HCT116 (cell line): ENCODE data around the gene GCK. TPM values are rescaled to one million over a fixed set of nuclear protein-coding genes. Genes with fewer than 3 reads are reported as not detected.

Source experiments
- ATAC-seq: fragments of 200-7000 bp; cut with Tn5 transposase; 2 replicates; pipeline ENCODE4 v1.9.1; 2020; ENCODE audit warnings: mild to moderate bottlenecking, moderate library complexity
- BruUV-seq: library from RNA; stranded (reverse); fragments of 400-500 nt; replicated peaks from 2 replicates; lab custom pipeline; 2021; lab: Mats Ljungman, UMichigan
- CTCF ChIA-PET: fragments of 300-600 bp; sonication (Branson Sonifier 250); formaldehyde crosslinking; loops from one replicate; lab custom pipeline; 2021; ENCODE audit warnings: antibody characterized with exemption; lab: Charles Lee
- POLR2A ChIA-PET: fragments of 300-600, 350-600 bp; sonication (Branson Sonifier 250); formaldehyde crosslinking; loops from one replicate; lab custom pipeline; 2021; ENCODE audit warnings: antibody characterized with exemption; lab: Charles Lee
- RAD21 ChIA-PET, 2 experiments: fragments of 300-600 bp; sonication (Branson Sonifier 250); formaldehyde crosslinking; loops; one replicate each; lab custom pipeline; 2023; ENCODE audit warnings: low total read pairs in 2 of 2; ENCODE audit not compliant: uncharacterized antibody in 2 of 2, unreplicated experiment in 2 of 2, low non-redundant PET in 1 of 2; lab: Charles Lee
- DNase-seq: peaks from one replicate; pipeline ENCODE4 v3.0.0-alpha.2; 2010; ENCODE audit warnings: low read depth, low spot score
- H2AFZ ChIP-seq: fragments of 200-600 bp; shearing (Covaris generic), sonication (generic); 2 replicates; pipeline ENCODE4 v1.6.1; 2017; ENCODE audit warnings: low read depth, mixed run types, mixed read lengths, antibody characterized with exemption, low read length; ENCODE audit not compliant: poor library complexity, severe bottlenecking
- H3K27ac ChIP-seq: 2 replicates; pipeline ENCODE4 v1.5.1; 2012; ENCODE audit warnings: low read depth, low read length
- H3K27me3 ChIP-seq: fragments of 200-600 bp; sonication (generic); 2 replicates; pipeline ENCODE4 v1.6.1; 2016; ENCODE audit warnings: mixed run types, low read length, mixed read lengths; ENCODE audit not compliant: insufficient read depth
- H3K36me3 ChIP-seq, 2 experiments: fragments of 200-500 bp in 1 of 2; fragments of 200-600 bp in 1 of 2; sonication (Bioruptor generic) in 1 of 2; sonication (generic) in 1 of 2; 2 replicates each; pipeline versions ENCODE4 v1.5.1 to v1.6.1; 2014 to 2016; ENCODE audit warnings: low read length in 2 of 2, inconsistent platforms in 1 of 2, mixed read lengths in 1 of 2, mixed run types in 1 of 2; ENCODE audit not compliant: insufficient read depth in 2 of 2, control insufficient read depth in 1 of 2
- H3K4me1 ChIP-seq, 2 experiments: fragments of 200-600 bp in 1 of 2; sonication (generic) in 1 of 2; 2 replicates each; pipeline versions ENCODE4 v1.5.1 to v1.6.1; 2012 to 2017; ENCODE audit warnings: low read length in 2 of 2, inconsistent platforms in 1 of 2, mild to moderate bottlenecking in 1 of 2, mixed read lengths in 1 of 2, mixed run types in 1 of 2, moderate library complexity in 1 of 2; ENCODE audit not compliant: insufficient read depth in 2 of 2, control insufficient read depth in 1 of 2
- H3K4me2 ChIP-seq: fragments of 200-600 bp; sonication (generic); 2 replicates; pipeline ENCODE4 v1.6.1; 2017; ENCODE audit warnings: mixed run types, low read length, mixed read lengths
- H3K4me3 ChIP-seq, 2 experiments: fragments of 200-600 bp in 1 of 2; sonication (generic) in 1 of 2; replicated peaks in 1 of 2; 2 replicates each; pipeline ENCODE4 v1.5.1; 2011 to 2016; ENCODE audit warnings: low read length in 2 of 2, control low read depth in 1 of 2, low read depth in 1 of 2, mild to moderate bottlenecking in 1 of 2, mixed read lengths in 1 of 2, mixed run types in 1 of 2
- H3K79me2 ChIP-seq: fragments of 200-600 bp; sonication (generic); 2 replicates; pipeline ENCODE4 v1.6.1; 2017; ENCODE audit warnings: mild to moderate bottlenecking, mixed run types, low read length, moderate library complexity, mixed read lengths; ENCODE audit not compliant: insufficient read depth
- H3K9ac ChIP-seq: fragments of 200-600 bp; sonication (generic); 2 replicates; pipeline ENCODE4 v1.6.1; 2016; ENCODE audit warnings: low read length, mixed read lengths
- H3K9me2 ChIP-seq: fragments of 200-600 bp; sonication (generic), shearing (Covaris generic); 2 replicates; pipeline ENCODE4 v1.6.1; 2017; ENCODE audit warnings: mixed run types, mild to moderate bottlenecking, moderate library complexity; ENCODE audit not compliant: insufficient read depth
- H3K9me3 ChIP-seq, 2 experiments: fragments of 200-500 bp in 1 of 2; fragments of 200-600 bp in 1 of 2; sonication (Bioruptor generic) in 1 of 2; sonication (generic) in 1 of 2; 2 replicates each; pipeline ENCODE4 v1.6.1; 2014 to 2017; ENCODE audit warnings: low read length in 2 of 2, mixed read lengths in 2 of 2, inconsistent platforms in 1 of 2, low read depth in 1 of 2, mild to moderate bottlenecking in 1 of 2, mixed run types in 1 of 2, moderate library complexity in 1 of 2; ENCODE audit not compliant: control insufficient read depth in 1 of 2, insufficient read depth in 1 of 2
- H4K20me1 ChIP-seq: fragments of 200-600 bp; sonication (generic), shearing (Covaris generic); 2 replicates; pipeline ENCODE4 v1.6.1; 2017; ENCODE audit warnings: mixed run types, mild to moderate bottlenecking, moderate library complexity; ENCODE audit not compliant: insufficient read depth
- ATF3 ChIP-seq: IDR thresholded peaks from 2 replicates; pipeline ENCODE4 v1.6.1; 2012
- CBX3 ChIP-seq: IDR thresholded peaks from 2 replicates; pipeline ENCODE4 v1.6.1; 2012; ENCODE audit warnings: low read depth
- CEBPB ChIP-seq: IDR thresholded peaks from 2 replicates; pipeline ENCODE4 v1.6.1; 2012; ENCODE audit warnings: low read depth
- ELF1 ChIP-seq: IDR thresholded peaks from 2 replicates; pipeline ENCODE4 v1.6.1; 2012; ENCODE audit warnings: low read depth, borderline replicate concordance
- EZH2phosphoT487 ChIP-seq: fragments of 200-600 bp; IDR thresholded peaks from 2 replicates; pipeline ENCODE4 v1.6.1; 2018; ENCODE audit warnings: antibody characterized with exemption, borderline replicate concordance
- FOSL1 ChIP-seq: IDR thresholded peaks from 2 replicates; pipeline ENCODE4 v1.6.1; 2012; ENCODE audit warnings: low read depth
- JUND ChIP-seq: IDR thresholded peaks from 2 replicates; pipeline ENCODE4 v1.6.1; 2012
- RAD21 ChIP-seq: IDR thresholded peaks from 2 replicates; pipeline ENCODE4 v1.6.1; 2012; ENCODE audit warnings: low read depth, mild to moderate bottlenecking
- SIN3A ChIP-seq: IDR thresholded peaks from 2 replicates; pipeline ENCODE4 v1.6.1; 2012; ENCODE audit warnings: low read depth
- SRF ChIP-seq: IDR thresholded peaks from 2 replicates; pipeline ENCODE4 v1.6.1; 2012; ENCODE audit warnings: low read depth
- TCF7L2 ChIP-seq: IDR thresholded peaks from 2 replicates; pipeline ENCODE4 v1.7.0; 2011; ENCODE audit warnings: borderline replicate concordance, inconsistent platforms; ENCODE audit not compliant: insufficient read depth, insufficient read length; ENCODE audit errors: extremely low read depth
- YY1 ChIP-seq: IDR thresholded peaks from 2 replicates; pipeline ENCODE4 v1.6.1; 2011; ENCODE audit warnings: low read length, low read depth, moderate library complexity, mild to moderate bottlenecking; ENCODE audit not compliant: insufficient replicate concordance; ENCODE audit errors: extremely low read depth
- ZNF274 ChIP-seq: fragments of 200-500 bp; sonication (Bioruptor generic); IDR thresholded peaks from 2 replicates; pipeline ENCODE4 v1.6.1; 2014; ENCODE audit warnings: mild to moderate bottlenecking, low read depth, low read length, inconsistent platforms
- intact Hi-C: fragments of 100-400 bp; cut with micrococcal nuclease; formaldehyde crosslinking; loops from 2 replicates; pipeline ENCODE4 v1.10.0; 2022
- total RNA-seq: library from RNA; stranded (reverse); gene quantifications from one replicate; pipeline ENCODE4 v1.2.1, GENCODE V29; 2021; ENCODE audit not compliant: unreplicated experiment
- TF ChIP-seq, protein P1 (sequence below): IDR thresholded peaks from 2 replicates; pipeline ENCODE4 v1.6.1; 2012
- TF ChIP-seq, protein P2 (sequence below): IDR thresholded peaks from 2 replicates; pipeline ENCODE4 v1.6.1; 2011; ENCODE audit warnings: mild to moderate bottlenecking, low read length, moderate library complexity; ENCODE audit not compliant: insufficient replicate concordance; ENCODE audit errors: extremely low read depth
- TF ChIP-seq, protein P3 (sequence below), 3 experiments: fragments of 200-600 bp in 1 of 3; sonication (generic) in 1 of 3; IDR thresholded peaks in 2 of 3; conservative IDR thresholded peaks in 1 of 3; 2 replicates each; pipeline ENCODE4 v1.5.1; 2012 to 2017; ENCODE audit warnings: low read depth in 2 of 3, low read length in 2 of 3, antibody characterized with exemption in 1 of 3, borderline replicate concordance in 1 of 3, control low read depth in 1 of 3, mild to moderate bottlenecking in 1 of 3, mixed read lengths in 1 of 3, mixed run types in 1 of 3, moderate library complexity in 1 of 3; ENCODE audit not compliant: insufficient read depth in 1 of 3

GCK gene
- total RNA-seq, 1 experiment from 2014 or later: 0.34 TPM

- no peak overlapping the region for H3K4me3 ChIP-seq
- no TSS peak for BruUV-seq
- CTCF ChIA-PET: no interaction called here
- RAD21 ChIA-PET: no interaction called here
- no peak for TF ChIP-seq CBX3
- TF ChIP-seq RAD21: no peak
- TF ChIP-seq ATF3: no peak
- no peak for TF ChIP-seq YY1
- TF ChIP-seq SIN3A: no peak
- no peak for TF ChIP-seq FOSL1
- TF ChIP-seq CEBPB: no peak
- no peak for TF ChIP-seq ELF1
- TF ChIP-seq, protein P1, sequence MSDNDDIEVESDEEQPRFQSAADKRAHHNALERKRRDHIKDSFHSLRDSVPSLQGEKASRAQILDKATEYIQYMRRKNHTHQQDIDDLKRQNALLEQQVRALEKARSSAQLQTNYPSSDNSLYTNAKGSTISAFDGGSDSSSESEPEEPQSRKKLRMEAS: no peak
- TF ChIP-seq, protein P2, sequence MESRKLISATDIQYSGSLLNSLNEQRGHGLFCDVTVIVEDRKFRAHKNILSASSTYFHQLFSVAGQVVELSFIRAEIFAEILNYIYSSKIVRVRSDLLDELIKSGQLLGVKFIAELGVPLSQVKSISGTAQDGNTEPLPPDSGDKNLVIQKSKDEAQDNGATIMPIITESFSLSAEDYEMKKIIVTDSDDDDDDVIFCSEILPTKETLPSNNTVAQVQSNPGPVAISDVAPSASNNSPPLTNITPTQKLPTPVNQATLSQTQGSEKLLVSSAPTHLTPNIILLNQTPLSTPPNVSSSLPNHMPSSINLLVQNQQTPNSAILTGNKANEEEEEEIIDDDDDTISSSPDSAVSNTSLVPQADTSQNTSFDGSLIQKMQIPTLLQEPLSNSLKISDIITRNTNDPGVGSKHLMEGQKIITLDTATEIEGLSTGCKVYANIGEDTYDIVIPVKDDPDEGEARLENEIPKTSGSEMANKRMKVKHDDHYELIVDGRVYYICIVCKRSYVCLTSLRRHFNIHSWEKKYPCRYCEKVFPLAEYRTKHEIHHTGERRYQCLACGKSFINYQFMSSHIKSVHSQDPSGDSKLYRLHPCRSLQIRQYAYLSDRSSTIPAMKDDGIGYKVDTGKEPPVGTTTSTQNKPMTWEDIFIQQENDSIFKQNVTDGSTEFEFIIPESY: no peak
- TF ChIP-seq, protein P3, sequence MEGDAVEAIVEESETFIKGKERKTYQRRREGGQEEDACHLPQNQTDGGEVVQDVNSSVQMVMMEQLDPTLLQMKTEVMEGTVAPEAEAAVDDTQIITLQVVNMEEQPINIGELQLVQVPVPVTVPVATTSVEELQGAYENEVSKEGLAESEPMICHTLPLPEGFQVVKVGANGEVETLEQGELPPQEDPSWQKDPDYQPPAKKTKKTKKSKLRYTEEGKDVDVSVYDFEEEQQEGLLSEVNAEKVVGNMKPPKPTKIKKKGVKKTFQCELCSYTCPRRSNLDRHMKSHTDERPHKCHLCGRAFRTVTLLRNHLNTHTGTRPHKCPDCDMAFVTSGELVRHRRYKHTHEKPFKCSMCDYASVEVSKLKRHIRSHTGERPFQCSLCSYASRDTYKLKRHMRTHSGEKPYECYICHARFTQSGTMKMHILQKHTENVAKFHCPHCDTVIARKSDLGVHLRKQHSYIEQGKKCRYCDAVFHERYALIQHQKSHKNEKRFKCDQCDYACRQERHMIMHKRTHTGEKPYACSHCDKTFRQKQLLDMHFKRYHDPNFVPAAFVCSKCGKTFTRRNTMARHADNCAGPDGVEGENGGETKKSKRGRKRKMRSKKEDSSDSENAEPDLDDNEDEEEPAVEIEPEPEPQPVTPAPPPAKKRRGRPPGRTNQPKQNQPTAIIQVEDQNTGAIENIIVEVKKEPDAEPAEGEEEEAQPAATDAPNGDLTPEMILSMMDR (IDR thresholded peaks at IDR 0.05 in 2 of 3, conservative IDR thresholded peaks at IDR 0.05 in 1 of 3; ENCODE audit: borderline replicate concordance in 1 of 3, insufficient read depth in 1 of 3, low read depth in 2 of 3, low read length in 2 of 3): no peak
- TF ChIP-seq TCF7L2: no peak
- no peak for TF ChIP-seq ZNF274
- TF ChIP-seq JUND: no peak
- no peak for TF ChIP-seq SRF
- no peak for TF ChIP-seq EZH2phosphoT487
- TF ChIP-seq, all 23 proteins: peak for 0
- H3K27ac ChIP-seq: no peak overlapping the region
- no peak overlapping the region for H2AFZ ChIP-seq
- no peaks in the 10 kb centered on the region for H3K9me2 ChIP-seq
- DNase-seq (no peak), ATAC-seq (no peak)
- intact Hi-C loops: no loop called here
- H3K9ac ChIP-seq: no peak overlapping the region
- H3K79me2 ChIP-seq: no peaks in the 10 kb centered on the region
- H3K36me3 ChIP-seq: no peaks in the 10 kb centered on the region
- no peaks in the 10 kb centered on the region for H3K27me3 ChIP-seq
- H4K20me1 ChIP-seq: no peaks in the 10 kb centered on the region
- no peaks in the 10 kb centered on the region for H3K9me3 ChIP-seq
- H3K4me2 ChIP-seq: no peak overlapping the region
- POLR2A ChIA-PET: no interaction called here
- H3K4me1 ChIP-seq: peaks cover 0 to 6% of the 10 kb centered on the region in 2 experiments; a peak in 2 of 4 replicates
Observed at GRCh38 chr7:44103566-44103922, 85.7 kb downstream of the GCK start.
